LoVo (cell line): ENCODE measurements around the gene TPSG1.
"Not testable (repeated sequence)": the region's sequence is repeated elsewhere in the genome, so short reads cannot be mapped to it uniquely, and the experiment has no call there.

Source experiments
- DNase-seq: peaks from one replicate; pipeline ENCODE4 v3.0.0-alpha.2; 2016; ENCODE audit warnings: low spot score

The TPSG1 gene

GRCh38 chr16:1230471-1231212 is 5.6 kb upstream of the TPSG1 start:
- not testable (repeated sequence) for DNase-seq

DNA sequence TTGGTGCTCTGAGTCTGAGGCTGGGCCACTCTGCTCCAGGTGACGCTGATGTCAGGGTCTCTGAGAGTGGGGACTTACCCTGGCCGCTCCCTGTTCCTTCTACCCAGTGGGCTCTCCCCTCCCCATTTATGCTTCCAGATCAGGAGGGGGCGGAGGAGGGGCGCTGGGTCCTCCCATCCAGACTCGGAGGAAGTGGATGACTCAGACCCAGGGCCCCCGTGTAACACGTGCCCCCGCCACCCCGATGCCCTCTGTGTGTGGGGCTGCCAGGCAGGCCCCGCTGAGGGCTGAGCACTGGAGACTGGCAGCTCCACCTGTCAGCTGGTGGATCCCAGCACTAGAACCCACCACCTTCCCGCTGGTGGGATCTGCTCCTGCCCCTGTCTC is 5.0 kb upstream of the TPSG1 start, which contains the start of gene TPSB2:
TSS of gene TPSB2 (minus strand) at position 101 of the 387 bp plus-strand sequence. CDS start 233 bp downstream, outside the sequence.
- DNase-seq, result not testable (repeated sequence)

- DNase-seq, result not testable (repeated sequence)
Measured at GRCh38 chr16:1229476-1229875, 4.4 kb upstream of the TPSG1 start.

- DNase-seq, result not testable (repeated sequence)
Measured at GRCh38 chr16:1228227-1228626, 3.2 kb upstream of the TPSG1 start.

GRCh38 chr16:1226692-1227091 is 1.6 kb upstream of the TPSG1 start:
- not testable (repeated sequence) for DNase-seq

DNA sequence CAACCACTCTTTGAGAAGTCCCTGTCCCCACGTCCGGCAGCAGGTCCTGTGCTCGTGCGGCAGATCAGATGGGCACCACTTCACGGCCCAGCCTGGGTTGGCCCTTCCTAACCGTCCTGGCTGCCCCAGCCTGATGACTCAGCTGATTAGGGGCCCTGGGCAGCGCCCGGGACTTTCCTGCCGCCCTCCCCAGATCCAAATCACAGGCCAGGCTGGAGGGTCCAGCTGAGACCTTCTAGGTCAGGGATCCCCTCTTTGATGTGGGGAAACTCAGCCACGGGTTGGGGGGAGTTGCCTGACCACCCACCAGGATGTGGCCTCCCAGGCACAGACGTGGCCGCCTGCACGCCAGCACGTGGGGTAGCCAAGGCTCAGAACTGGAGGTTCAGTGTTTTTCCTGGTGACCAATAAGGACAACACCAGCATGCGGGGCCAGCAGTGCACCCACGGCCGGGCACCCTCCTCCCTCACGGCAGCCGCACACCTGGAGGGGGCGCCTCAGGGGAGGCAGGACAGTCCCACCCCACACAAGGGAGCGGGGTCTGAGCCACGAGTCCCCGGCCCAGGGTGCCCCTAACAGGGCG is 752 bp upstream of the TPSG1 start:
- not testable (repeated sequence) for DNase-seq

- no peak for DNase-seq
Measured at GRCh38 chr16:1224558-1224957, 510 bp downstream of the TPSG1 start.

- DNase-seq, result no peak
Measured at GRCh38 chr16:1223355-1224214, 1.5 kb downstream of the TPSG1 start.

- DNase-seq, result no peak
Measured at GRCh38 chr16:1222553-1223354, 2.3 kb downstream of the TPSG1 start.

GRCh38 chr16:1221628-1222552 is 3.2 kb downstream of the TPSG1 start:
- no peak for DNase-seq

GRCh38 chr16:1220841-1221627 is 4.0 kb downstream of the TPSG1 start:
- DNase-seq, result no peak

DNA sequence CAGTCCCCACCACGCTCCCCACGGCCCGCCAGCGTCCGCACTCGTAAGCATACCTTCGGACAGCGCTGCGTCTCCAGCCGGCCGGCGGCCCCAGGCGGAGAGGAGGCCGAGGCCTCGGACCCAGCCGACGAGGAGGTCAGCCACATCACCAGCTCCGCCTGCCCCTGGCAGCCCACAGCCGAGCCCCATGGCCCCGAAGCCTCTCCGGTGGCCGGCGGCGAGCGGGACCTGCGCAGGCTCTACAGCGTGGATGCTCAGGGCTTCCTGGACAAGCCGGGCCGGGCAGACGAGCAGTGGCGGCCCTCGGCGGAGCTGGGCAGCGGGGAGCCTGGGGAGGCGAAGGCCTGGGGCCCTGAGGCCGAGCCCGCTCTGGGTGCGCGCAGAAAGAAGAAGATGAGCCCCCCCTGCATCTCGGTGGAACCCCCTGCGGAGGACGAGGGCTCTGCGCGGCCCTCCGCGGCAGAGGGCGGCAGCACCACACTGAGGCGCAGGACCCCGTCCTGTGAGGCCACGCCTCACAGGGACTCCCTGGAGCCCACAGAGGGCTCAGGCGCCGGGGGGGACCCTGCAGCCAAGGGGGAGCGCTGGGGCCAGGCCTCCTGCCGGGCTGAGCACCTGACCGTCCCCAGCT is 4.9 kb downstream of the TPSG1 start:
- DNase-seq, result no peak

- no peak for DNase-seq
Measured at GRCh38 chr16:1218930-1219611, 6.0 kb downstream of the TPSG1 start.

DNA sequence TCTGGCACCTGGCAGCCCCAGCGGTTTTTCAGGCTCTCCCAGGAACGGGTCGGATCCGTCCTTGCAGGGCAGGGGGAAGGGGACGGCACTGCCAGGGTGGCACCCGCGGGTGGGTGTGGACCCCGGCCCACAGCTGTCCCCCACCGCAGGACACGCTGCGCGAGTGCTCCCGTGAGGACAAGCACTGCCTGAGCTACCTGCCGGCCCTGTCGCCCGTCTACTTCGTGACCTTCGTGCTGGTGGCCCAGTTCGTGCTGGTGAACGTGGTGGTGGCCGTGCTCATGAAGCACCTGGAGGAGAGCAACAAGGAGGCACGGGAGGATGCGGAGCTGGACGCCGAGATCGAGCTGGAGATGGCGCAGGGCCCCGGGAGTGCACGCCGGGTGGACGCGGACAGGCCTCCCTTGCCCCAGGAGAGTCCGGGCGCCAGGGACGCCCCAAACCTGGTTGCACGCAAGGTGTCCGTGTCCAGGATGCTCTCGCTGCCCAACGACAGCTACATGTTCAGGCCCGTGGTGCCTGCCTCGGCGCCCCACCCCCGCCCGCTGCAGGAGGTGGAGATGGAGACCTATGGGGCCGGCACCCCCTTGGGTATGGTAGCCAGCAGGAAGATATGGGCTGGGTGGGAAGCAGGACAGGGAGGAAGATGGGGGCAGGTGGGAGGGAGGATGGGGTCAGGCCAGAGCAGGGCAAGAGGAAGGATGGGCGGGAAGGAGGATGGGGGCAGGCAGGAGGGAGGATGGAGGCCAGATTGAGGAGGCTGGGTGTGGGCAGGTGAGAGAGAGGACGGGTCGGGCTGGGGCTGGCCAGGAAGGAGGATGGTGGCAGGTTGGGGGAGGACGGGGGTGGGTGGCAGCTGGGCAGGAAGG is 6.8 kb downstream of the TPSG1 start:
- DNase-seq, result no peak

- DNase-seq, result no peak
Measured at GRCh38 chr16:1217526-1217925, 7.5 kb downstream of the TPSG1 start.

GRCh38 chr16:1216681-1217400 is 8.2 kb downstream of the TPSG1 start:
- no peak for DNase-seq

DNA sequence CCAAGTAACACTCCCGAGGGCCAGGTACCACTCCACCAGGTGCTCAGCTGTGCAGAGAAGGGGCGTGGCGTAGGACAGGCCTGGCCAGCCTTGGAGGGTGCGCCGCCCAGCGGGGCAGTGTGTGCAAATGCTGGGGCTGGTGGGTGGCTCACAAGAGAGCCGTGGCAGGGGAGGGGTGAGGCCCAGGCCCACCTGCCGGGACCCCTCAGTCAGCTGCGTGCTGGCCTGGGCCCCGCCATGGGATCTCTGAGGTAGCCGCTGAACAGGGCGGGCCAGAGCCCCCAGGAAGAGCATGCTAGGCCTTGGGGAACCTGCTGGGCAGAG is 8.8 kb downstream of the TPSG1 start:
- no peak for DNase-seq
